HG03064 (cell line): ENCODE results near the gene GPHN.

Experiments used
- ATAC-seq: cut with Tn5 transposase; IDR thresholded peaks from one replicate; pipeline ENCODE4 v1.9.1; 2021; ENCODE audit warnings: low read depth; ENCODE audit not compliant: unreplicated experiment

The GPHN gene

GRCh38 chr14:67192366-67192765, 684.4 kb downstream of the GPHN start:
- ATAC-seq = no peak

- ATAC-seq = no peak
Observed at GRCh38 chr14:67195279-67195678, 687.3 kb downstream of the GPHN start.

GRCh38 chr14:67199016-67199415, 691.1 kb downstream of the GPHN start:
- ATAC-seq = no peak

- ATAC-seq = no peak
Observed at GRCh38 chr14:67207810-67208209, 699.9 kb downstream of the GPHN start.

- ATAC-seq = no peak
Observed at GRCh38 chr14:67218126-67218525, 710.2 kb downstream of the GPHN start.

GRCh38 chr14:67221248-67221981, 713.5 kb downstream of the GPHN start:
- no peak for ATAC-seq

GRCh38 chr14:67221982-67222328, 714.0 kb downstream of the GPHN start:
- no peak for ATAC-seq

- no peak for ATAC-seq
Observed at GRCh38 chr14:67225523-67225922, 717.6 kb downstream of the GPHN start.

GRCh38 chr14:67228325-67228984, 720.5 kb downstream of the GPHN start:
- no peak for ATAC-seq
